Prostate gland (tissue), 2 donors: ENCODE measurements around the gene NHS.

Source experiments
- POLR2A ChIP-seq: fragments of 450-650 bp; IDR thresholded peaks from one replicate; pipeline ENCODE4 v1.6.1; 2016; ENCODE audit warnings: antibody characterized with exemption, mild to moderate bottlenecking
- POLR2AphosphoS5 ChIP-seq: sonication (generic); formaldehyde crosslinking; IDR thresholded peaks from one replicate; pipeline ENCODE4 v1.6.1; 2017; ENCODE audit warnings: antibody characterized with exemption
- TF ChIP-seq, protein P1 (sequence below), 4 experiments: fragments of 200-600 bp in 2 of 4; fragments of 450-650 bp in 2 of 4; sonication (generic) in 2 of 4; IDR thresholded peaks; 1 replicate in 3 of 4; 2 replicates in 1 of 4; pipeline ENCODE4 v1.5.1; 2016 to 2019; ENCODE audit warnings: antibody characterized with exemption in 4 of 4, mild to moderate bottlenecking in 2 of 4, moderate library complexity in 2 of 4

DNA sequence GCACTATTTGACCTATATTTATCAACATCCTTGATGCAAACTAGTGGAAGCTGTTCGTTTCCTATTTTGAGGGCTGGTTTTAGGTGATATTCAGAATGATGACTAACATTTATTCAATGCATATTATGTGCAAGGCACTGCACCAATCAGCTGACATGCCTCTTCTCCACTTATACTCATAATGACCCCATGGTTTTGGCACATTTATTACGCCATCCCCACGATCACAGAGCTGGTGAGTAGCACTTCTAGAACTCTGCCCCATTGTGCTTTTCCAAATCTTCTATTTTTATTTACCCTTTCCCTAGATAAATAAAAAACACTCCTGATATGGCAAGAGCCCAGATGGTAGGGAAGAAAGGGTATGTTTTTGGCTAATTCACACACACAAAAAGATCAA, 375.4 kb downstream of the NHS start:
- TF ChIP-seq, protein P1, sequence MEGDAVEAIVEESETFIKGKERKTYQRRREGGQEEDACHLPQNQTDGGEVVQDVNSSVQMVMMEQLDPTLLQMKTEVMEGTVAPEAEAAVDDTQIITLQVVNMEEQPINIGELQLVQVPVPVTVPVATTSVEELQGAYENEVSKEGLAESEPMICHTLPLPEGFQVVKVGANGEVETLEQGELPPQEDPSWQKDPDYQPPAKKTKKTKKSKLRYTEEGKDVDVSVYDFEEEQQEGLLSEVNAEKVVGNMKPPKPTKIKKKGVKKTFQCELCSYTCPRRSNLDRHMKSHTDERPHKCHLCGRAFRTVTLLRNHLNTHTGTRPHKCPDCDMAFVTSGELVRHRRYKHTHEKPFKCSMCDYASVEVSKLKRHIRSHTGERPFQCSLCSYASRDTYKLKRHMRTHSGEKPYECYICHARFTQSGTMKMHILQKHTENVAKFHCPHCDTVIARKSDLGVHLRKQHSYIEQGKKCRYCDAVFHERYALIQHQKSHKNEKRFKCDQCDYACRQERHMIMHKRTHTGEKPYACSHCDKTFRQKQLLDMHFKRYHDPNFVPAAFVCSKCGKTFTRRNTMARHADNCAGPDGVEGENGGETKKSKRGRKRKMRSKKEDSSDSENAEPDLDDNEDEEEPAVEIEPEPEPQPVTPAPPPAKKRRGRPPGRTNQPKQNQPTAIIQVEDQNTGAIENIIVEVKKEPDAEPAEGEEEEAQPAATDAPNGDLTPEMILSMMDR (IDR thresholded peaks at IDR 0.05) = no peak
- TF ChIP-seq POLR2A (no peak), POLR2AphosphoS5 (no peak)
